Glutamatergic neuron (in vitro differentiated cells): ENCODE results near the gene HBG1. TPM values are rescaled to one million over a fixed set of nuclear protein-coding genes. Genes with fewer than 3 reads are reported as not detected.

Experiments
- DNase-seq: peaks from one replicate; pipeline ENCODE4 v3.0.0; 2022
- H3K27ac Mint-ChIP-seq: one replicate; pipeline ENCODE4 v1.8.0; 2020; ENCODE audit warnings: mild to moderate bottlenecking, mixed read lengths, inconsistent platforms; ENCODE audit not compliant: unreplicated experiment
- H3K27me3 Mint-ChIP-seq: one replicate; pipeline ENCODE4 v1.8.0; 2020; ENCODE audit warnings: mild to moderate bottlenecking, moderate library complexity, mixed read lengths, inconsistent platforms; ENCODE audit not compliant: unreplicated experiment
- H3K36me3 Mint-ChIP-seq: one replicate; pipeline ENCODE4 v1.8.0; 2020; ENCODE audit warnings: mild to moderate bottlenecking, mixed read lengths, inconsistent platforms; ENCODE audit not compliant: unreplicated experiment
- H3K4me1 Mint-ChIP-seq: one replicate; pipeline ENCODE4 v1.8.0; 2020; ENCODE audit warnings: mild to moderate bottlenecking, low read depth, mixed read lengths, inconsistent platforms; ENCODE audit not compliant: unreplicated experiment
- H3K4me3 Mint-ChIP-seq: one replicate; pipeline ENCODE4 v1.8.0; 2020; ENCODE audit warnings: mild to moderate bottlenecking, mixed read lengths, inconsistent platforms; ENCODE audit not compliant: unreplicated experiment
- H3K9me3 Mint-ChIP-seq: one replicate; pipeline ENCODE4 v1.8.0; 2020; ENCODE audit warnings: mild to moderate bottlenecking, moderate library complexity, mixed read lengths, inconsistent platforms; ENCODE audit not compliant: unreplicated experiment
- CTCF ChIP-seq: fragments of 200-600 bp; sonication (generic); IDR thresholded peaks from one replicate; pipeline ENCODE4 v1.5.0; 2021; ENCODE audit not compliant: partially characterized antibody, unreplicated experiment
- total RNA-seq: library from RNA; stranded (reverse); fragmentation: NEBNext Ultra II Directional; extraction: Animal tissue kit (Norgen Biotek cat#: 25700); gene quantifications from one replicate; pipeline ENCODE4 v1.2.1, GENCODE V29; 2021; ENCODE audit not compliant: unreplicated experiment

The HBG1 gene
- total RNA-seq, 1 donor from 2014 or later, result not detected

- Mint-ChIP-seq H3K4me1 (no peaks in the 10 kb centered on the region), H3K4me3 (no peak overlapping the region), H3K9me3 (peaks cover 1% of the 10 kb centered on the region), H3K36me3 (no peaks in the 10 kb centered on the region), H3K27me3 (peaks cover 2% of the 10 kb centered on the region), H3K27ac (no peak overlapping the region)
- peak; percentile 53 for TF ChIP-seq CTCF
- DNase-seq, result no peak
Observed at GRCh38 chr11:5291207-5291838, 41.7 kb upstream of the HBG1 start.

- Mint-ChIP-seq H3K9me3 (peaks cover 1% of the 10 kb centered on the region), H3K36me3 (no peaks in the 10 kb centered on the region), H3K27ac (no peak overlapping the region)
Observed at GRCh38 chr11:5290106-5290505, 40.4 kb upstream of the HBG1 start.

GRCh38 chr11:5289696-5290095 lies 40.0 kb upstream of the HBG1 start:
- no peak for DNase-seq
- Mint-ChIP-seq H3K27me3 (peaks cover 2% of the 10 kb centered on the region), H3K4me3 (no peak overlapping the region), H3K36me3 (no peaks in the 10 kb centered on the region), H3K27ac (no peak overlapping the region), H3K4me1 (no peaks in the 10 kb centered on the region), H3K9me3 (no peaks in the 10 kb centered on the region)
- TF ChIP-seq CTCF, result no peak

More at GRCh38 chr11:5290106-5290505, 40.4 kb upstream of the HBG1 start:
- no peak for TF ChIP-seq CTCF
- DNase-seq, result no peak
- H3K4me3 Mint-ChIP-seq, result no peak overlapping the region
- H3K27me3 Mint-ChIP-seq, result peaks cover 2% of the 10 kb centered on the region
- no peaks in the 10 kb centered on the region for H3K4me1 Mint-ChIP-seq

GRCh38 chr11:5288906-5289550 lies 39.4 kb upstream of the HBG1 start:
- no peak for DNase-seq
- Mint-ChIP-seq H3K9me3 (no peaks in the 10 kb centered on the region), H3K4me3 (no peak overlapping the region), H3K36me3 (no peaks in the 10 kb centered on the region), H3K27ac (no peak overlapping the region), H3K27me3 (peaks cover 2% of the 10 kb centered on the region), H3K4me1 (no peaks in the 10 kb centered on the region)
- TF ChIP-seq CTCF, result no peak
